Activated T-cell treated with anti-CD3 and anti-CD28 coated beads, Interleukin-2, amount 50 U/mL, for 24 hours (primary cell): ENCODE data around the gene ZNF43.
"Not testable (repeated sequence)": the region's sequence is repeated elsewhere in the genome, so short reads cannot be mapped to it uniquely, and the experiment has no call there.

Experiments used
- DNase-seq: peaks from one replicate; pipeline ENCODE4 v3.0.0-alpha.2; 2020
- H3K27ac Mint-ChIP-seq: 2 replicates; pipeline ENCODE4 v1.8.0; 2020; ENCODE audit warnings: mild to moderate bottlenecking, mixed read lengths
- H3K27me3 Mint-ChIP-seq: 2 replicates; pipeline ENCODE4 v1.8.0; 2020; ENCODE audit warnings: mixed read lengths
- H3K36me3 Mint-ChIP-seq: 2 replicates; pipeline ENCODE4 v1.8.0; 2020; ENCODE audit warnings: low read depth, mixed read lengths
- H3K4me1 Mint-ChIP-seq: 2 replicates; pipeline ENCODE4 v1.8.0; 2020; ENCODE audit warnings: low read depth, mixed read lengths
- H3K4me3 Mint-ChIP-seq: 2 replicates; pipeline ENCODE4 v1.8.0; 2020; ENCODE audit warnings: mild to moderate bottlenecking, moderate library complexity, mixed read lengths
- H3K9me3 Mint-ChIP-seq: 2 replicates; pipeline ENCODE4 v1.8.0; 2020; ENCODE audit warnings: mixed read lengths

Gene ZNF43

DNA sequence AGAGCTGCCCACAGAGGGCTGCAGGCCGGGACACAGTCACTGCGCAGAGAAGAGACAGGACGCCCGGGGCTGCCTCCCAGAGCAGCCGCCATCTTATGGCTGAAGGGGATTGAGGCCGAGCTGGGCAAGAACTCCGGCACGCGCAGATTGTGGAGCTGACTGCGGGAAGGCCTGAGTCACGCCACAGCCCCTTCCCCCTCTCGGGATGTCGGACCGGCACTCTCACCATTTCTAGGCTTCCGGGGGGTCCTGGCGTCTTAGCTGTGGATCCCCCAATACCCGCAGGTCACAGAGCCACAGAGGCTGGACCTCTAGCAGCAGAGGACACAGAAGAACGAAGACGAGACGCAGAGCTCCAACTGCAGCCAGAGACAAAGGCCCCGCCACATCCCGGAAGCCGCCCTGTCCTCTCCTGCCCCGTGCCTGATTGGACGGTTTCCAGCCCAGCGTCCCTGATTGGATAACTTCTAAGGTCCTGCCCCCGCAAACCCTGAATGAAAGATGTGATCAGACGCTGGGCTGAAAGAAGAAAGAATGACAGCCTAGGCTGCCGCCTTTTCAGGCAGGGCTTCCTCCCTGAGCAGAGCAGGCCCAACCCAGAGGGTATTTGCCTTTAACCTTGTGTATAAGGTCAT is at the start of gene ZNF43:
Gene ZNF43, minus strand, starts transcription at position 373 of the 635 bp plus-strand sequence. Its CDS starts 144 bp downstream, at position 229.
- H3K4me3 Mint-ChIP-seq: peak within 1 kb of the TSS; percentile 99

GRCh38 chr19:21885516-21885915 is 49.5 kb upstream of the ZNF43 start:
- H3K27me3 Mint-ChIP-seq: peaks cover 27% of the 10 kb centered on the region
- DNase-seq, H3K27ac Mint-ChIP-seq, H3K36me3 Mint-ChIP-seq, H3K4me3 Mint-ChIP-seq, H3K9me3 Mint-ChIP-seq, H3K4me1 Mint-ChIP-seq: not testable (repeated sequence)

More for the DNA sequence above, at the start of gene ZNF43:
- Mint-ChIP-seq H3K36me3 (peaks cover 76% of the 10 kb centered on the region), H3K4me1 (peaks cover 42% of the 10 kb centered on the region), H3K27me3 (no peaks in the 10 kb centered on the region), H3K27ac (peak within 1 kb of the TSS; percentile 98), H3K9me3 (peaks cover 7% of the 10 kb centered on the region)
- peak; percentile 92 for DNase-seq

DNA sequence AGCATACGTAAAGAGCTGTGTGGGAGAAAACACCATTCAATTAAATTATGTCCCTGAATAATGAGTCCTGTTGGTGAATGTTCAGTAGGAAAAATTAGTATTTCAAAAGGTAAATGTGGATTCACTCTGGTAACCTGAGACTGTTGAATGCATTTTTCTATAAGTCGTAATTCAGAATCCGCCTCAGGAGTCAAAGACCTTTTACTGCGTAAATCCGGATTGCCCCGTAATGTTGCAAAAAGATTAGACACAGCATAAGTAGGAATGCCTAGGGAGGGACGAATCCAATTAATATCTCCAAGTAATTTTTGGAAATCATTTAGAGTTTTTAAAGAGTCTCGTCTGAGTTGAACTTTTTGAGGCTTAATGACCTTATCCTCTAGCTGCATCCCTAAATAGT is 48.8 kb upstream of the ZNF43 start:
- H3K27me3 Mint-ChIP-seq: peaks cover 27% of the 10 kb centered on the region
- H3K36me3 Mint-ChIP-seq, H3K27ac Mint-ChIP-seq, H3K9me3 Mint-ChIP-seq, H3K4me1 Mint-ChIP-seq, H3K4me3 Mint-ChIP-seq, DNase-seq: not testable (repeated sequence)

DNA sequence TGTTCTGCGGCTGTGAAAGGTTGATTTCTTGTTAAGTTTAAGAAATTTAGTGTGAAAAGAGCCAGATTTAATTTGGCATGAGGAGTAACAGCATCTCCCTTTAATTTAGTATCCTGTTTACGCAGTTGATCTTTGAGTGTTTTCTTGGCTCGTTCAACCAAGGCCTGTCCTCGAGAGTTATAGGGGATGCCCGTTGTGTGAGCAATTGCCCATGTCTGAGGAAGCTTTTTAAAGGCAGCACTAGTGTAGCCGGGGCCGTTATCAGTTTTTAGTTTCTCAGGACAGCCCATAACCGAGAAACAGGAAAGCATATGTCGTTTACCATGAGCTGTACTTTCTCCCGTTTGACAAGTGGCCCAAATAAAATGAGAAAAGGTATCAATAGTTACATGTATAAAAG is 47.5 kb upstream of the ZNF43 start:
- Mint-ChIP-seq H3K9me3 (no peaks in the 10 kb centered on the region), H3K36me3 (no peaks in the 10 kb centered on the region), H3K27ac (no peak overlapping the region)

DNA sequence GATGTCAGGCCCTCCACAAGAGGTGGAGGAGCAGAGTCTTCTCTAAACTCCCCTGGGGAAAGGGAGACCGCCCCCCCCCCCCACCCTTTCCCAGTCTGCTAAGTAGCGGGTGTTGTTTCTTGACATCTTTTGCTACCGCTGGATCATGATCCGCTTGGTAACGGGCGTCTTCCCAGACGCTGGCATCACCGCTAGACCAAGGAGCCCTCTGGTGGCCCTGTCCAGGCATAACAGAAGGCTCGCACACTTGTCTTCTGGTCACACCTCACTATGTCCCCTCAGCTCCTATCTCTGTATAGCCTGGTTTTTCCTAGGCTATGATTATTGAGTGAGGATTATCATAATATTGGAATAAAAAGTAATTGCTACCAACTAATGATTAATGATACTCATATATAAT is 44.8 kb upstream of the ZNF43 start:
- peak; percentile 47 for DNase-seq

More for the DNA sequence above, 47.5 kb upstream of the ZNF43 start:
- no peak for DNase-seq
- H3K4me3 Mint-ChIP-seq: no peak overlapping the region
- peaks cover 27% of the 10 kb centered on the region for H3K27me3 Mint-ChIP-seq
- H3K4me1 Mint-ChIP-seq: no peaks in the 10 kb centered on the region

GRCh38 chr19:21878646-21879045 is 42.7 kb upstream of the ZNF43 start:
- H3K9me3 Mint-ChIP-seq: no peaks in the 10 kb centered on the region
- DNase-seq: no peak
- no peak overlapping the region for H3K4me3 Mint-ChIP-seq
- H3K27me3 Mint-ChIP-seq: peaks cover 11% of the 10 kb centered on the region
- H3K4me1 Mint-ChIP-seq: no peaks in the 10 kb centered on the region
- no peak overlapping the region for H3K27ac Mint-ChIP-seq
- H3K36me3 Mint-ChIP-seq: no peaks in the 10 kb centered on the region

More for the DNA sequence above, 44.8 kb upstream of the ZNF43 start:
- not testable (repeated sequence) for H3K4me1 Mint-ChIP-seq, H3K27ac Mint-ChIP-seq, H3K36me3 Mint-ChIP-seq, H3K4me3 Mint-ChIP-seq, H3K9me3 Mint-ChIP-seq
- H3K27me3 Mint-ChIP-seq: peaks cover 19% of the 10 kb centered on the region

DNA sequence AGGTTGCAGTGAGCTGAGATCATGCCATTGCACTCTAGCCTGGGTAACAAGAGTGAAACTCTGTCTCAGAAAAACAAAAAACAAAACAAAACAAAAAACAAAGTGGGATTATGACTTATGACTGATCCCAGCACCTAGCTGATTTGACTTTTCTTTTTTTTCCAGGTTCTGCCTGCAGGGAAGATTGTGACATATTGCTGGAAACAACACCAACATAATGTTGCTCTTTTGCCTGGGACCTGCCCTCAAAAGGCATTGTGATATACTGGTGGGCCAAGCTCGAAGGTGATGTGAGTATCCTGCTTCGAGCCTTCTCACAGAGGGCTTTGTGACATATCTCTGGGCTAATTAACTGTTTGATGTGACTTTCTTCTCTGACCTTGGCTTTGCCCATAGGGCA is 42.0 kb upstream of the ZNF43 start:
- no peaks in the 10 kb centered on the region for H3K4me1 Mint-ChIP-seq
- no peaks in the 10 kb centered on the region for H3K36me3 Mint-ChIP-seq
- no peak for DNase-seq
- H3K27me3 Mint-ChIP-seq: peaks cover 6% of the 10 kb centered on the region
- no peak overlapping the region for H3K4me3 Mint-ChIP-seq
- H3K27ac Mint-ChIP-seq: no peak overlapping the region
- H3K9me3 Mint-ChIP-seq: no peaks in the 10 kb centered on the region

DNA sequence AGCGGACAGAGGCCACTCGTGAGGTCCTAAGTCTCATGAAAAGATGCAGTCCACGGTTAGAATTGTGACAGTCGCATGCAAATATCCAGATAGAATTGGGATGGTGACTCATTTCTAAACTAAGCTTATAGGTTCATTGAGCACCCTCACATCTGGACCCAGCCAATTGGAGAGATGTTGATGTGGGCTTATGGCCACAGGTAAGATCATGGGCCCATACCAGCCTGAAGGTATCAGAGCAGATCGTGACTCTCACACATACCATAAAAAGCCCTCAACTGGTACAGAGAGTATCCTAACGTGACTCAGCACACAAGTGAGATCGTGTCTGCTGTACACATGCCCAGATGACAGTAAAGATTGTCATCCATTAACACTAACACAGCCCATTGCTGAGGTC is 40.6 kb upstream of the ZNF43 start:
- not testable (repeated sequence) for H3K27me3 Mint-ChIP-seq, H3K36me3 Mint-ChIP-seq, H3K4me3 Mint-ChIP-seq, H3K4me1 Mint-ChIP-seq, DNase-seq, H3K27ac Mint-ChIP-seq, H3K9me3 Mint-ChIP-seq

- Mint-ChIP-seq H3K27ac (no peak overlapping the region), H3K27me3 (no peaks in the 10 kb centered on the region), H3K4me3 (no peak overlapping the region), H3K36me3 (peaks cover 3% of the 10 kb centered on the region), H3K9me3 (peaks cover 7% of the 10 kb centered on the region), H3K4me1 (peaks cover 7% of the 10 kb centered on the region)
- DNase-seq: no peak
These were observed 21.0 kb upstream of the ZNF43 start for GRCh38 chr19:21856773-21857514.

DNA sequence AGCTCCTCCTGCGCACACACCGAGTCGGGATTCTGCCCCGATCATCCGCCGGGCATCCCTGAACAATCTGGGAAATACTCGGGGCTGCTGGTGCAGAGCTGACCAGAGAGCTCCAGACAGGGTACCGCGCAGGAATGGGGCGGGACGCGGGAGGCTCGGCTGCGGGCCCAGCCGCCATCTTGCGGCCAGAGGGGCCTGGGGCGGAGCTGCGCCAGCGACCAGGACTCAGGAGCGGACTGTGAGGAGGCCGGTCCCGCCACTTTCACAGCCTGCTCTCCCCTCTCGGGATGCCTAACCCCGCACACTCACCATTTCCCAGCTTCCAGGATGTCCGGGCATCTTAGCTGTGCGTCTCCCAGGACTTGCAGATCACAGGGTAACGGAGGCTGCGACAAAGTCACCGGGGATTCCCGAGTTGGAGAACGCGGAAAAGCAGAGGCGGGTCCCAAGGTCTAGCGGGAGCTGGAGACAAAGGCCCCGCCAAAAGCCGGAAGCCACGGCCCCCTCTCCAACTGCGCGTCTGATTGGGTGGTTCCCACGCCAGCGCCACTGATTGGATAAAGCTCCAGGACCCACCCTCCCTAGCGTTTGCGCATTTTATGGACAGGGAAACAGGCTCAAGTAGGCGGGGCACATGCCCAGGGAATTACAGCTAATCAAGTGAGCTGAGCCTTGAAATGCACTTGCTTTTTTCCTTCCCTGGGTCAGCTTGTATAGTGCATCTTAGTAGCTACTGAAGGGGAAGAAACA is 15.8 kb upstream of the ZNF43 start:
- H3K4me1 Mint-ChIP-seq: peaks cover 31% of the 10 kb centered on the region
- peak overlapping the region; percentile 91 for H3K4me3 Mint-ChIP-seq
- DNase-seq: peak; percentile 91
- H3K9me3 Mint-ChIP-seq: peaks cover 7% of the 10 kb centered on the region
- peaks cover 48% of the 10 kb centered on the region for H3K36me3 Mint-ChIP-seq
- H3K27me3 Mint-ChIP-seq: no peaks in the 10 kb centered on the region
- peak overlapping the region; percentile 94 for H3K27ac Mint-ChIP-seq

GRCh38 chr19:21850656-21851255 is 14.8 kb upstream of the ZNF43 start:
- H3K4me3 Mint-ChIP-seq: peak overlapping the region; percentile 91
- peaks cover 36% of the 10 kb centered on the region for H3K4me1 Mint-ChIP-seq
- DNase-seq: no peak
- peak overlapping the region; percentile 71 for H3K27ac Mint-ChIP-seq
- H3K36me3 Mint-ChIP-seq: peaks cover 58% of the 10 kb centered on the region
- H3K9me3 Mint-ChIP-seq: peaks cover 7% of the 10 kb centered on the region
- no peaks in the 10 kb centered on the region for H3K27me3 Mint-ChIP-seq

DNA sequence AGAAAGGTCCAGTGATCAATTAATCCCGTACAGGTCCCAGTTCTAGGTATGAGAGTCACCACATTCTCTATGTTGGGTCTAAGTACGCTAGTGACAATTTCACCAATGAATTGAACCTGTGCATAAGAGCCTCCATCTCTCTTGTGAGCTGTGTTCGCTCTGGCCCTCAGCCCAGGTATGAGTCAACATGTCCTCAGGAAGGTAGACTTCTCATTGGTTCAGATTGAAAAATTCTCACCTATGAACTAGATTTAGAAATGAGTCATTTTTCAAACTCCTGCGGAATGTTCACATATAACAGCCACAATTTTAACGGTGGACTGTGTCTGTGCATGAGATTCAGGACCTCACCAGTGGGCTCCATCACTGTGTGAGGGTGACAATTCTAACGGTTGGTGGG is 12.7 kb upstream of the ZNF43 start:
- Mint-ChIP-seq H3K9me3 (peaks cover 7% of the 10 kb centered on the region), H3K4me1 (peaks cover 36% of the 10 kb centered on the region), H3K36me3 (peaks cover 76% of the 10 kb centered on the region), H3K4me3 (no peak overlapping the region), H3K27ac (no peak overlapping the region), H3K27me3 (no peaks in the 10 kb centered on the region)
- no peak for DNase-seq

- Mint-ChIP-seq H3K4me3 (no peak overlapping the region), H3K9me3 (no peaks in the 10 kb centered on the region), H3K27me3 (no peaks in the 10 kb centered on the region), H3K36me3 (peaks cover 95% of the 10 kb centered on the region), H3K27ac (no peak overlapping the region), H3K4me1 (peaks cover 20% of the 10 kb centered on the region)
- no peak for DNase-seq
These were observed 7.1 kb upstream of the ZNF43 start for GRCh38 chr19:21843081-21843480.

DNA sequence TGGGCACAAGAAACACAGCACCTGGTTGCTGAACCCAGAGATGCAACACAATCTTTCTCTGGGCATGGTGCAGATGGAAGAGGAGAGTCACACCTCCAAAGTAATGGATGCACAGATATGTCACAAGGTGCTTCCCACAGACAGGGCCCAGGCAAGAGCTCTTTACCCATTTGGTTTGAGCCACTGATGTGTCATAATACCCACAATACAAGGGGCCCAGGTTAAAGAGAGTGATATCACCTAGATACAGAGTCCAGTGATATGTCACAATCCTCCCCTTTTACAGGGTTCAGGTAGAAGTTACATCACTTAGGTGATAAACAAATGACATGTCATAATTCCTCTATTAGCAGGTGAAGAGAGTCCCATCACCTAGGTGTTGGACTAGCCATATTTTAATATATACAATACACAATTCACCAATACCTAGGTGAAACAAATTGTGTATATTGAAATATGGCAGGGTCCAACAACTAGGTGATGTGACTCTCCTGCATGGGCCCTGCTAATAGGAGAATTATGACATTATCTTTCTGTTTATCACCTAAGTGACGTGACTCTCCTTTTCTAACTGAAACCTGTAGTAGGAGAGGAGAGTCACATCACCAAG is 5.6 kb upstream of the ZNF43 start:
- no peaks in the 10 kb centered on the region for H3K27me3 Mint-ChIP-seq
- peaks cover 16% of the 10 kb centered on the region for H3K4me1 Mint-ChIP-seq
- no peak overlapping the region for H3K27ac Mint-ChIP-seq
- H3K9me3 Mint-ChIP-seq: no peaks in the 10 kb centered on the region
- H3K4me3 Mint-ChIP-seq: no peak overlapping the region
- no peak for DNase-seq
- H3K36me3 Mint-ChIP-seq: peaks cover 87% of the 10 kb centered on the region
